Measurements from ENCODE around the gene WDR5.

Gene WDR5

GRCh38 chr9:134159566-134160245, 23.8 kb downstream of the WDR5 start:
- DNase-seq (ENCODE audit: low spot score) = no peak

- DNase-seq (ENCODE audit: low spot score) = no peak
Observed at GRCh38 chr9:134161647-134162046, 25.8 kb downstream of the WDR5 start.

GRCh38 chr9:134162212-134162775, 26.4 kb downstream of the WDR5 start:
- no peak for DNase-seq (ENCODE audit: low spot score)

- no peak for DNase-seq (ENCODE audit: low spot score)
Observed at GRCh38 chr9:134162926-134163370, 27.1 kb downstream of the WDR5 start.

- peak; percentile 57 for DNase-seq (ENCODE audit: low spot score)
Observed at GRCh38 chr9:134163371-134164196, 27.7 kb downstream of the WDR5 start.

GRCh38 chr9:134164879-134165278, 29.0 kb downstream of the WDR5 start:
- no peak for DNase-seq (ENCODE audit: low spot score)

- DNase-seq (ENCODE audit: low spot score) = no peak
Observed at GRCh38 chr9:134165357-134166315, 29.8 kb downstream of the WDR5 start.

GRCh38 chr9:134166374-134166773, 30.5 kb downstream of the WDR5 start:
- no peak for DNase-seq (ENCODE audit: low spot score)

- no peak for DNase-seq (ENCODE audit: low spot score)
Observed at GRCh38 chr9:134167530-134167931, 31.6 kb downstream of the WDR5 start.

- DNase-seq (ENCODE audit: low spot score) = no peak
Observed at GRCh38 chr9:134168757-134169550, 33.1 kb downstream of the WDR5 start.

- DNase-seq (ENCODE audit: low spot score) = no peak
Observed at GRCh38 chr9:134169724-134170401, 34.0 kb downstream of the WDR5 start.

- DNase-seq (ENCODE audit: low spot score) = no peak
Observed at GRCh38 chr9:134170532-134171315, 34.8 kb downstream of the WDR5 start.

GRCh38 chr9:134171316-134172197, 35.7 kb downstream of the WDR5 start:
- DNase-seq (ENCODE audit: low spot score) = no peak

GRCh38 chr9:134172198-134173126, 36.6 kb downstream of the WDR5 start:
- no peak for DNase-seq (ENCODE audit: low spot score)

- no peak for DNase-seq (ENCODE audit: low spot score)
Observed at GRCh38 chr9:134173127-134174072, 37.5 kb downstream of the WDR5 start.

- DNase-seq (ENCODE audit: low spot score) = no peak
Observed at GRCh38 chr9:134174073-134174449, 38.2 kb downstream of the WDR5 start.

Data from iPS-NIHi11 (cell line).